GM18868 (cell line): ENCODE data around the gene TMEM179.

Source experiments
- ATAC-seq: cut with Tn5 transposase; IDR thresholded peaks from one replicate; pipeline ENCODE4 v1.9.1; 2021; ENCODE audit warnings: mild to moderate bottlenecking, moderate library complexity; ENCODE audit not compliant: unreplicated experiment

Gene TMEM179

DNA sequence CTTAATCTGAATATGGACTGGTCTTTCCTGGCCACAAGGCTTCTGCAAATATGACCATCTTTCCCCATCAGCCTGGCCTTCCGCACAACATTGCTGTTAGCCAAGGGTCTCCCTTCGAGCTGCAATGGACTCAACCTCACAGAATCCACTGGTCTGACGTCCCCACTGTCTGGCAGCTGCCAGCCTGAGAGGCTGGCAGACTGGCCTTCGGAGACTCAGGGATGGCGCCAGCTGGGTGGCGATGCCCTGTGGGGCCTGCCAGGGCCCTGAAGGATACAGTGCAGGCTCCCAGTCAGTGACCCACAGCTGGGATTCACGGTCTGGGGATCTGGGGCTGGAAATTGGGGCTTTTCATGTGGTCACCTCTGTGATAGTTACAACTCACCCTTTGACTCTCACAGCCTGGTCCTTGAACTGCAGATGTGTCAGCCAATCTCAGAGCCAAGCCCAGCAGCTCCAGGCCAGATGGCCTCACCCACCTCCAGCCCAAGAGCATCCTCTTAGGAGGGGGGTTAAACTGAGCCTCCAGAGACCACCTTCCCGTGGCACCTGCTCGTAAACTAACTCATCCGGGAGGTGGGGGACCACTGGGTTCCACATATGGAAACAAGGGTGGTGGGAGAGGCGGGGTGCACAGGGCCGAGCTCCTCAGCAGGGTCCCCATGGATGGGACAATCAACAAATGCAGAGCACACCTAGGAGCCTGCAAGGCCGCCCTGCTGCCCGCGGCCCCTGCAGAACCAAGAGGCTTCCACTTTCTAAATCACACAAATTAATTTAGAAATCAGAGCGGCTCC, 46.1 kb downstream of the TMEM179 start:
- ATAC-seq: no peak

DNA sequence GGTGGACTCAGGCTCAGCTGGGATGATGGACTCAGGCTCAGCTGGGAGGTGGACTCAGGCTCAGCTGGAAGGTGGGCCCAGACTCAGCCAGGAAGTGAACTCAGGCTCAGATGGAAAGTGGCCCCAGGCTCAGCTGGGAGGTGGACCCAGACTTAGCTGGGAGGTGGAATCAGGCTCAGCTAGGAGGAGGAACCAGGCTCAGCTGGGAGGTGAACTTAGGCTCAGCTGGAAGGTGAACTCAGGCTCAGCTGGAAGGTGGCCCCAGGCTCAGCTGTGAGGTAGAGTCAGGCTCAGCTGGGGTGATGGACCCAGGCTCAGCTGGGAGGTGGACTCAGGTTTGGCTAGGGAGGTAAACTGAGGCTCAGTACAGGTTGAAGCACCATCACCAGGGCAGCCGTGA, 46.8 kb downstream of the TMEM179 start:
- ATAC-seq: no peak

- ATAC-seq: no peak
Measured at GRCh38 chr14:104557086-104557485, 47.5 kb downstream of the TMEM179 start.

DNA sequence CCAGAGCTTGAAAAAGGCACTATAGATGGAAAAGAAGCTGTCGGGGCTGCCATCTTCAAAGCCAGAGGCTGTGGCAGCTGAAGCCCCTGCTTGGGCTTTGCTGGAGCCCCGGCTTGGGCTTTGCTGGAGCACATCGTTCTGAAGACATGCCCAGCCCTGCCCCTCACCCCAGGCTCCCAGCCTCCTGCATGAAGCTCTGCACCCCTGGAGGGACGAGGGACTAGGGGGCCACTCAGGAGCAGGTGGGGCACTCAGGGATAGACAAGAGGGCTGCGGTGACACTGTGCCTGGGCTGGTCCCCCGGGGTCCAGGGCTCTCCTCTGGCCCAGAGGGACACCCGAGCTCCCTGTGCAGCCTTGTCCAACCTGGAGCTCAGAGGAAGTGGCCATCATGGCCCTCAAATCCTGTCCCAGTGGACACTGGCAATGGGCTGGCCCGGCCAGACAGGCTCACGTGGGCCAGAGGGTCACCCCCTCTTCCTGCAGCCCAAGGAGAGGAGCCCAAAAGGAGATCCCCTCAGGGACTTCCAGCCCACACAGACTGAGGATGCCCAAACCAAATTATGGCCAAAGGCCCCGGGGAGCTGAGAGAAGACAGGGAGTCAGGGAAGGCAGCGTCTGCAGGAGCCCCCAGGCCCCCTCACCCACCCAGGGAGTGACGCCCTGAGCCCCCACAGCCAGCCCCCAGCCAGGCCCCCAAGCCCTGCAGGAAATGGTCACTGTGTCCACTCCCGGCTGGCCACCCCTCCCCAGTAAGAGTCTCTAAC, 48.1 kb downstream of the TMEM179 start:
- ATAC-seq: no peak

GRCh38 chr14:104555430-104556255, 48.9 kb downstream of the TMEM179 start:
- no peak for ATAC-seq

DNA sequence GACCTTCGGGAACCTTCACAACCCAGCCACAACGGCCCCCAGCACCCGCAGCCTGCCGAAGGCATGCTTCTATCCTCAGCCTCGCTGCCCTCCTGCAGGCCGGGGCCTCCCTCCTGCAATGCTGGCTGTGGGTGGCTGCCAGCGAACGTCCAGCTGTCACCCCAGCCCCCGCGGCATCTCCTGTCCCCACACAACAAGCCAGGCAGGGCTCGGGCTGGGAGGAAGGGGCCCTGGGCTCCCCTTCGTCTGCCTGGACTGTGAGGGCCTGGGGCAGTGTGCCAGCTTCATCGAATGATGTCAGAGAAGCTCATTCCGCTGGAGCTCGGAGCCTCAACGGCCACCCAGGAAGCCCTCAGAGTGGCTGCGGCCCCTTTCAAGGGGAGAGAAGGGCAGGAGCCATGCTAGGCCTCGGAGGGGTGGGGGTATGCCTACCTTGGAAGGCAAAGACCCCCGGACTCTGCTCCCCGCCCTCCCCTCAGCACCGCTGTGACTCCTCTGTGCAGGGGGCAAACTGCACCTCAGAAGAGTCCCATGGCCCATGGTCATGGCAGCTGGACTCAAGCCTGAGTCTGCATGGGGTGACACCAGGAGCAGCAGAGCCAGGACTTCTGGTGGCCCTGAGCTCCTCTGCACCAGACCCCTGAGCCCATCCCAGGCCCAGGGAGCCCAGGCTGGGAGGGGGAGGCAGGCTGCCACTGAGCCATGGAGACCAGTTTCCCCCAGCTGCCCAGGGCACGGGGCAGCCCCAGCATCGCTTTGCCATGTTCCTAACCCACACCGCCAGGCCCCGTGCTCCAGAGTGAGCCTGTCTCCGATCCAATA, 49.8 kb downstream of the TMEM179 start:
- no peak for ATAC-seq

DNA sequence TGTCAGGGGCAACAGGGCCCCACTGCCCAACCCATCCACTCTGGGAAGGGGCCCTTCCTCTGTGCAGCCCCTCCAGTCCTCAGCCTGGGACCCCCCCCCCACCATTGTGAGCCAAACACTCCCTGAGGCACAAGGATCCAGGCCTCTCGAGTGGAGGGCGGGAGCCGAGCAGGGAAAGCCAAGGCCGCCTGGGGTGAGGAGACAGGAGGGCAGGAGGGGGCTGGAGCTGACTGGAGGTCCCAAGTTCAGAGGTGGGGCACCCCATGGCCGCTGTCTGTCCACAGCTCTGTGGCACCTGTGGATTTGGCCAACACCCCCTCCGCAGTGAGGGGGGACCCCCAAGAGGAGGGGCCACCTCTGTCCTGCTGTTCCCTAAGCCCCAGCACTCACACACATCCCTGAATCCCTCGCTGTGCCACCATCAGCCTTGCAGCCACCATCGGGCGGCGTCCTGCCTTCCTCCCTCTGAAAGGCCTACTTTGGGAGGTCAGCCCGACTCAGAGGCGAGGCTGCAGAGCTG, 50.4 kb downstream of the TMEM179 start:
- ATAC-seq: no peak

- no peak for ATAC-seq
Measured at GRCh38 chr14:104553166-104554087, 51.1 kb downstream of the TMEM179 start.

DNA sequence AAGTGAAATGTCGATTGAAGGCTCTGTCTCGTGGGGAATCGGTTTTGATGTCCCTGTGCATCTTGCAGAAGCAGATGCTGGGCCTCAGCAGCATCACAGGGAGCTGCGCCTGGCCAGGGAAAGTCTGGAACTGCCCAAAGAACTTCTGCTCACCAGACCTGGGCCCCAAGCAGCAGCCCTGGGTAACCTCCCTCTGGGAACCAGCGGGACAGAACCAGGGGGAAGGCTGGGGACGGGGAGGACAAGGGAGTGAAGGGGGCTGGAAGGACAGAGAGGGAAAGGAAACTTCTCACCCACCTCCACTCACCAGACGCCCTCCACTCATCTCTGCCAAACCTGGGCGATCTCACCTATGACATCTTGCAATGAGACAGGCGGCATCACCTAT, 51.8 kb downstream of the TMEM179 start:
- no peak for ATAC-seq

DNA sequence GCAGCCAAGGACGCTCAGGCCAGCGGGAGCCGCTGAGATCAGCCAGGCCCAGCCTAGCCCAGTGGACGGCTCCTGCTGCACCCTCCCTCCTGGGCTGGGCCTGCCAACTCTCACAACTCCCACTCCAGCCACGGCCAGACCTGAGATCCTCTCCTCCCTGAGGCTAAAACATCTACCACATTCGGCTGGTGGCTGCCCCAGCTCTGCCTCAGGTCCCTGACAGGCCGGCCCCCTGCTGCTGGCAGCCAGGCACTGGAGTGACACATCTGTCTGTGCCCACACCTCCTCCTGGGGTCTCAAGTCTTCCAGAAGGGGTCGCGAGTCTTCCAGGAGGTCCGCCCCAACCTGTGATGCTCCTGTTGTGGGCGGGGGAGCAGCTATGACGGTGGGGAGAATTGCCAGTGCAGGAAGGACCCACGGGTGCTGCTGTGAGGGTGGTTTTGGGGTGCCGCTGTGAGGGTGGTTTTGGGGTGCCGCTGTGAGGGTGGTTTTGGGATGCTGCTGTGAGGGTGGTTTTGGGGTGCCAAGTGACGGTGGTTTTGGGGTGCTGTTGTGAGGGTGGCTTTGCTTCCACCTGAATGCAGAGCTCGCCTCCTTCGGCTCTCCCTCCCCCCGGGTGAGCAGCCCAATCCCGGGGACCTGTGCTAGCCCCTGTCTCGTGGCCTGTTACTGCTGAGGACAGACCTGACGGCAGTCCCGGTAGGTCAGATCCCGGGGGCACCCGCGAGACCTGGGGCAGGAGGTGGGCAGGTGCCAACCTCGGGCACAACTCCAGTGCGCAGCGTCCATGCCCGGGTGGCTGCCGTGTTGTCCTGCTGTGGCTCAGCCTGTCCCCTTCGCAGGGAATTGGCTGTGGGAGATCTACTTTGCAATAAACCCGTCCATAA, 52.5 kb downstream of the TMEM179 start:
- ATAC-seq: no peak

DNA sequence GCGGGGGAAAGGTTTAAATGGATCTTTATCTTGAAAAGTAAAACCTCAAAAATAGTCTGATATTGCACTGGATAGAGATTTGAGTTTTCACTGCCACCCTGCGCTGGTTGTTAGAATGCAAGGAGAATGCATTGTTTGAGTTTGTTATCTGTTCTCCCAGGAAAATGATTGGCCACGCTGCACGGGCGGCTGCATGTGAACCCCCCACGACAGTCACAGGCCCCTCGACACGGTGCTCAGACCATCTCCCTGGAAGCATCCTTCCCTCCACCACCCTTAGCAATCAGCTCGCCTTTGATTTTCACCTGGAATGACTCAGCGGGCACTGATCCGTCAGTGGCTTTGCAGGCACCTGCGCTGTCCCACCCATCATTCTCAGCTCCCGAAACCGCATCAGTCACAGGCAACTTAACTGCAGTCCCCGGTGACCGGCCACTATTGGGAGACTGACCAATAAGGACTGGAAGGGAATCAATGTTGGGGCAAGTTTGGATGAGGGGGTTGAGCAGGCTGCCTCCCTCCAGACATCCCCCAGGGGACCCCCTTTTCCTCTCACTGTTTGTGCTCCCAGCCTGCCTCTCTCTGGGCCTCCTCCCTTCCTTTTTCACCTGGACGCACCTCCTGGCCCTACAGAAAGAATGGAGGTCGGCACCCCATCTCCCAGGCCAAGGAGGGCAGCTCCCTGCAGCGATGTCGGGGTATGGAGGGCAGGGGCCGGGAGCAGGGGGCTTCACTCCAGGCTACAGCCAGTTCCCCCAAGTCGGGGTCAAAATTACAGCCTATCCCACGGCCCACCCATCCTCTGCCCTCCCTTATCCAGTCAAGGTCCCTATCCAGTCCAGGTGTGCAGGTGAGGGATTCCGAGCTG, 53.5 kb downstream of the TMEM179 start:
- ATAC-seq: no peak

DNA sequence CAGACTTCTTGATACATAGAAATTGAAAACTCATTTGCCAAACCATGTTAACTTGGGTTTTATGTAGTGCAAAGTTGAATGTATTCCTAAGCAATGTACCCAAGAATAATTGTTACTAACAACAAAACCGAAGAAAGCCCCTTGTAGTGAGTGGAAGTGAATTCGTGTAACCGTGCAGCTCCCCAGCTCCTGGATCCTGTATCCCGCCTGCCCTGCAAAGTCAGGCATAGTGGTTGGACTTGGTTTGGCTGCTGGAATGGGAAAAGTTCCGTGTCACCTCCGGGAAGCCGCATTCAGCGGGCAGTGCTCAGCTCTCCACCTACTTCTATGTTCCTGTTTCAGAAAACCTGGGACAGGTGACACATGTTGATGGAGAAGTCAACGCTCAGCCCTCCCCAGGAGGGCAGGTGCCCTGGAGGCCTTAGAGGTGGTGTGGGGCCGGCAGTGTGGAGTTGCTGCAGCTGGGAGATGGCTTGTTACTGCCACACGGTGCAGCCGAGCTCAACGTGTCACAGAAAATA, 54.2 kb downstream of the TMEM179 start:
- ATAC-seq: no peak

GRCh38 chr14:104549536-104550339, 54.8 kb downstream of the TMEM179 start:
- no peak for ATAC-seq

GRCh38 chr14:104548802-104549535, 55.6 kb downstream of the TMEM179 start:
- no peak for ATAC-seq

GRCh38 chr14:104547998-104548700, 56.4 kb downstream of the TMEM179 start:
- ATAC-seq: no peak
